Activated CD4-positive, alpha-beta T cell treated with anti-CD3 and anti-CD28 coated beads, Interleukin-2, amount 50 U/mL, for 1 hour (primary cell): ENCODE results near the gene CRTC3.
"Not testable (repeated sequence)": the region's sequence is repeated elsewhere in the genome, so short reads cannot be mapped to it uniquely, and the experiment has no call there.

ENCODE experiments used
- DNase-seq: peaks from one replicate; pipeline ENCODE4 v3.0.0-alpha.2; 2020

CRTC3 gene

GRCh38 chr15:90657520-90658172, 127.9 kb downstream of the CRTC3 start:
- peak; percentile 55 for DNase-seq

- no peak for DNase-seq
These were observed 129.8 kb downstream of the CRTC3 start for GRCh38 chr15:90659481-90659880.

DNA sequence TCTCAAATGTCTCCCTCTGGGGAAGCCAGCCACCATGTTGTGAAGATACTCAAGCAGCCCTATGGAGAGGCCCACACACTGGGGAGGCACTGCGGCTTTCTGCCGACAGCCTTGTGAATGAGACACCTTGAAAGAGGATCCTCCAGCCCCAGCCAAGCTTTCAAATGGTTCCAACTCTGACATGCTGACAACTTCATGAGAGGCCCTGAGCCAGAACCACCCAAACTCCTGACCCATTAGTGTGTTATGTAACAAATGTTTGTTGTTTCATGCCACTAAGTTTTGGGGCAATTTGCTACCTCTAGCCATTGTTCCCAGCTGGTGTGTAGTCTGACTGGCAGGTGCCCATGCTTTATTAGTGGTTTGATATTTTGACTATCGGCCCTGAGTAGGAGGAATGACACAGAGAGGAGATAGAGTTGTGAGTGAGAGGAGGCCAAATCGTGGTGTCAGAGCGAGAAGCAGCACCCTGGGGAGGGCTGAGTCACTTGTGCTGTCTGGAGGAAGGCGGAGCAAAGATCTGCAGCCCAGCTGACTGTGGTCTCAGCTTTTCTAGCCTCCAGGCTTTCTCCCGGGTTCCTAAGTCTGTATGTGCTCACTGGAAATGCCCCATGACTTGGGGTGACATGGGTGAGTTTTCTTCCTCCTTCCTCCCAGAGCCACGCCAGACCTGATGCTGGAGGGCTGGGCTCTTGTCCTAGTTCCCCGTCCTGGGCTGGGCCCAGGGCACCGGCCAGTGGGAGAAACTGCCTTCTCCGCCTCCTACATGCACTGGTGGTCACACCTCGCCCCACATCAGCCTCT, 130.7 kb downstream of the CRTC3 start:
- peak; percentile 61 for DNase-seq

DNA sequence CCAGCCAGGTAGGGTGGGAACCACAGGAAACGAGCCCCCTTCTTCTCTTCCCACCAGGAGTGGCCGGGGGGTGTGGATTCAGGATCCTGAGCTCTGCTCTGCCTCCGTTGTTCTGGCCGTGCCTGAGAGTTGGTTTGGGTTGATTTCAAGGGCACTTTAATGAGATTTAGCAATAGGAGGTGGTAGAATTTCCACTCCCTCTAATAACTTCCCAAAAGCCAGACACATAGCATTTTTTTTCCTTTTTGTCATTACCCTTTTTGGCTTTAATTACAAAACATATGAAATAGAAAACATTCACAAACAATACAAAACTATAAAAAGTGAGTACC, 131.2 kb downstream of the CRTC3 start:
- DNase-seq = not testable (repeated sequence)

DNA sequence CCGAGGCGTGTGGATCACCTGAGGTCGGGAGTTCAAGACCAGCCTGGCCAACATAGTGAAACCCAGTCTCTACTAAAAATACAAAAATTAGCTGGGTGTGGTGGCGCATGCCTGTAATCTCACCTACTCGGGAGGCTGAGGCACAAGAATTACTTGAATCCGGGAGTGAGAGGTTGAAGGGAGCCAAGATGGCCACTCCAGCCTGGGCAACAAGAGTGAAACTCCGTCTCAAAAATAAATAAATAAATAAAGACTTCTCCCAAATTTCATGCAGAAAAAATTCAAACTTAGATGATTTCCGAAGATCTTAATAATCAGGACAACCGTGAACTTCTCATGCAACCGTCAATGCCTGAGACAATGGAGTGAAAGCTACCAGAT, 134.3 kb downstream of the CRTC3 start:
- not testable (repeated sequence) for DNase-seq

- DNase-seq = no peak
These were observed 135.0 kb downstream of the CRTC3 start for GRCh38 chr15:90664650-90665287.

GRCh38 chr15:90665288-90666134, 135.8 kb downstream of the CRTC3 start:
- DNase-seq = peak; percentile 27

DNA sequence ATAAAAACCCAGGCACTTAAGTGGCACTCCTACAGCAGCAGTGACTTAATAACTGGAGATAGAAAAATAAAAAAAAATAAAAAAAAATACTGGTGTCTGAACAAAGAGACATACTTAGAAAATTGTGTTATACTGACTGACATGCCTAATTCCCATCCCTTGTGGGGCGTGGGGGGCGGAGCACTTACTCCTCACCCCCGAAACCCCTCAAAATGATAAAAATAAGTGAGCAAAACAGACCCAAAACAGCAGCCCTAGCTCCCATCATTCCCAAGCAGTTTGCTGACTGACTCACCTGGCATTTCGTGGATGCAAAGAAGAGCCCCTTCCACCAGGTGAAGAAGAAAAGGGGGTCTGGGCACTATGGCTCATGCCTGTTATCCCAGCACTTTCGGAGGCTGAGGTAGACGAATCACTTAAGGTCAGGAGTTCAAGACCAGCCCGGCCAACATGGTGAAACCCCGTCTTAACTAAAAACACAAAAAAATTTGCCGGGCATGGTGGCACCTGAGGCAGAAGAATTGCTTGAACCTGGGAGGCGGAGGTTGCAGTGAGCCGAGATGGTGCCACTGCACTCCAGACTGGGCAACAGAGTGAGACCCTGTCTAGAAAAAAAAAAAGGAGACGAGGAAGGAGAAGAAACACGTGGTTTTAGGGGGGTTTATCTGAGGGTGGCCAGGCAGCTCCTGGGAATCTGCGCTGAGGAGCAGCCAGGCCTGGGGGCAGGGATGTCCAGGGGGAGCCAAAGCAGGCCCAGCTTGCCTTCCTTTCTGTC, 136.6 kb downstream of the CRTC3 start:
- no peak for DNase-seq

GRCh38 chr15:90667073-90667754, 137.5 kb downstream of the CRTC3 start:
- no peak for DNase-seq

GRCh38 chr15:90667755-90668345, 138.1 kb downstream of the CRTC3 start:
- DNase-seq = not testable (repeated sequence)

DNA sequence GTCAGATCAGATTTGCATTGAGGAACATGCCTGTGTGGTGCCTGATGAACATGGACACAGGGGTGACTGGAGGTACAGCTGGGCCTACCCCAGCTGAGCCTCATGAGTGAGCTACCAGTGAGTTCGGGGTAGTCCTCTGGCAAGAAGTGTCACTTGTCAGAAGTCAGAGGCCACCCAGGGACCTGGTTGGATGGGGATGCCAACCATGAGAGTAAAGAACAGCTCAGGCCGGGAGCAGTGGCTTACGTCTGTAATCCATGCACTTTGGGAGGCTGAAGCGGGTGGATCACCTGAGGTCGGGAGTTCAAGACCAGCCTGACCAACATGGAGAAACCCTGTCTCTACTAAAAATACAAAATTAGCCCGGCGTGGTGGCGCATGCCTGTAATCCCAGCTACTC, 140.9 kb downstream of the CRTC3 start:
- not testable (repeated sequence) for DNase-seq

GRCh38 chr15:90671216-90671615, 141.5 kb downstream of the CRTC3 start:
- DNase-seq = no peak

DNA sequence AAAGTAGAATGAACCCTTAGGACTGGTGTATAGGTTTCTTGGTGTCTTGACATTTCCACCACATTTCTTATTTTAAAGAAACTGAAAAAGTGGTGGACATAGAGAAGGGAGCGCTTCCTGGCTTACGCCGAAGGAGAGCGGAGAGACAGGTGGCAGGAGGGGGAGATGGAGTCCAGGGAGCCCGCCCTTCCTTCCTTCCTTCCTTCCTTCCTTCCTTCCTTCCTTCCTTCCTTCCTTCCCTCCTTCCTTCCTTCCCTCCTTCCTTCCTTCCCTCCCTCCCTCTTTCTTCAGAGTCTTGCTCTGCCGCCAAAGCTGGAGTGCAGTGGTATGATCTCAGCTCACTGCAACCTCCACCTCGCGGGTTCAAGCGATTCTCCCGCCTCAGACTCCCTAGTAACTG, 143.6 kb downstream of the CRTC3 start:
- not testable (repeated sequence) for DNase-seq

GRCh38 chr15:90674476-90674875, 144.8 kb downstream of the CRTC3 start:
- no peak for DNase-seq

- DNase-seq = no peak
These were observed 145.7 kb downstream of the CRTC3 start for GRCh38 chr15:90675464-90675863.

DNA sequence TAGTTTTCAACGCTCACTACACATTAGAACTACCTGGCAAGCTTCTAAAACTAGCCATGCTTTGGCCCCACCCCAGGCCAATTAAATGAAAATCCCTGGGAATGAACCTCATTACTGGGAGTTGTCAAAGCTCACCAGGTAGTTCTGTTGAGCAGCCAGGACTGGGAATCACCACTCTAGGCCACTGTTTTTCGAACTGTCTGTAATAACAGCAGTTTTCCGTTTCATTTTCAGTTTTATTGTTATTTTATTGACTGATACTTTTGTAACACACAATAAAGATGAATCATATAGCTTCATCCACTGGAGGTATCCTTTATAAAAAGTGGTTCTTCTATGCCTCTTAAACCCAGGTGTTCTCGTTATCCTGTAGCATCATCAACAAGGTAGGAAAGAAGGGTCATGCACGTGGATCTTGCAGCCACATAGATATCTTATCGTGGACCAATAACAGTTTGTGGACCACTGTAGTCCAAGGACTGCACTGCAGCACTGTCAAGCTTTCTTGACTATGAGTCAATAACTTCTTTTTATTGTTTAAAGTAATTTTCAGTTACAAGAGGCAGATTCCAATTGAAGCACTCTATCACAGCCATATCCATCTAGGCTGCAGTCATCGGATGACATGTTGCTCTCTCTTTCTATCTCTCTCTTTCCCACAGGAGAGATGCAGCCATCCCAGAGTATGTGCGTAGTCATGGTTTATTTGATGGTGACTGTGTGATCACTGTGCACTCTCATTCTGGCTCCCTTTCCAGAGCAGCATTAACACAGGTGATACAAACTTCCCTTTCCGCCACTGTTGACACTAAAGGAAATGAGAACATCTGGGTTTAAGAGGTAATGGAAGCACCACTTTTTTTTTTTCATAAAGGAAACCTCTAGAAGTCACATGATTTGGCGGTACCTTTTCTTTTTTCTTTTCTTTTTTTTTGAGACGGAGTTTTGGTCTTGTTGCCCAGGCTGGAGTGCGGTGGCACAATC, 148.4 kb downstream of the CRTC3 start:
- DNase-seq = no peak

GRCh38 chr15:90679959-90680358, 150.2 kb downstream of the CRTC3 start:
- no peak for DNase-seq

GRCh38 chr15:90680371-90680935, 150.7 kb downstream of the CRTC3 start:
- no peak for DNase-seq

- no peak for DNase-seq
These were observed 151.3 kb downstream of the CRTC3 start for GRCh38 chr15:90681056-90681455.

DNA sequence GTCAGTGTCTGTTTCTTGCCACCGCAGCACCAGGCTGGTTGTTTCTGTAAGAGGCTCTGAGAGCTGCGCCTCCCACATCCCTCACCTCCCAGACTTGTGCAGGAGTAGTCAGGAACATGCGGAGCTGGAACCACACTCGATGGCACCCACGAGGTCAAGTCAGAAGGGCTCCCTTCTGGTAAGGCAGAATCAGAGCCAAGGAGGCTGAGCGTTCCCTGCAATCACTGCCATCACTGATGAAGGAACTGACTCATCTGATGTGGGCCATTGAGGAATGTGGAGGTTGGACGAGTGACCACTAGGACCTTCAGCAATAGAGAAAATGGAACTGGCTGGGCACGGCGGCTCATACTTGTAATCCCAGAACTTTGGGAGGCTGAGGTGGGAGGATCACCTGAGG, 151.8 kb downstream of the CRTC3 start:
- no peak for DNase-seq
